OCI-LY7 (cell line): ENCODE measurements around the gene SRRM4. TPM values are rescaled to one million over a fixed set of nuclear protein-coding genes. Genes with fewer than 3 reads are reported as not detected.

Experiments
- BruUV-seq: library from RNA; stranded (reverse); fragments of 400-500 nt; replicated peaks from 2 replicates; lab custom pipeline; 2021; lab: Mats Ljungman, UMichigan
- CTCF ChIA-PET: fragments of 300-600 bp; sonication (Branson Sonifier 250); formaldehyde crosslinking; loops from one replicate; lab custom pipeline; 2022; ENCODE audit warnings: antibody characterized with exemption; ENCODE audit not compliant: unreplicated experiment; lab: Charles Lee
- POLR2A ChIA-PET: fragments of 300-600 bp; sonication (Branson Sonifier 250); formaldehyde crosslinking; loops from one replicate; lab custom pipeline; 2022; ENCODE audit warnings: antibody characterized with exemption; lab: Charles Lee
- DNase-seq: peaks from one replicate; pipeline ENCODE4 v3.0.0-alpha.2; 2015; ENCODE audit warnings: low spot score
- H2AFZ ChIP-seq: fragments of 200-600 bp; sonication (generic), shearing (Covaris generic); 2 replicates; pipeline ENCODE4 v1.6.1; 2014; ENCODE audit warnings: mild to moderate bottlenecking, antibody characterized with exemption, low read length, moderate library complexity
- H3K27ac ChIP-seq: fragments of 200-600 bp; sonication (generic); 2 replicates; pipeline ENCODE4 v1.5.1; 2014; ENCODE audit warnings: mixed run types, low read depth, mild to moderate bottlenecking, moderate library complexity, low read length, inconsistent platforms; ENCODE audit not compliant: poor library complexity, severe bottlenecking
- H3K36me3 ChIP-seq: fragments of 200-600 bp; sonication (generic); 2 replicates; pipeline ENCODE4 v1.6.1; 2014; ENCODE audit warnings: mild to moderate bottlenecking, antibody characterized with exemption, low read length, moderate library complexity, mixed read lengths; ENCODE audit not compliant: insufficient read depth
- H3K4me1 ChIP-seq: fragments of 200-600 bp; sonication (generic); 2 replicates; pipeline ENCODE4 v1.5.1; 2014; ENCODE audit warnings: mild to moderate bottlenecking, low read length; ENCODE audit not compliant: insufficient read depth, poor library complexity, severe bottlenecking
- H3K4me2 ChIP-seq: fragments of 200-600 bp; sonication (generic); 2 replicates; pipeline ENCODE4 v1.6.1; 2014; ENCODE audit warnings: mild to moderate bottlenecking, low read length
- H3K4me3 ChIP-seq: fragments of 200-600 bp; sonication (generic); 2 replicates; pipeline ENCODE4 v1.5.1; 2014; ENCODE audit warnings: mild to moderate bottlenecking, low read depth, low read length; ENCODE audit not compliant: poor library complexity, severe bottlenecking
- H3K79me2 ChIP-seq: fragments of 200-600 bp; sonication (generic); 2 replicates; pipeline ENCODE4 v1.6.1; 2016; ENCODE audit warnings: low read depth, mild to moderate bottlenecking, low read length, moderate library complexity, mixed read lengths; ENCODE audit not compliant: insufficient read depth
- H3K9me2 ChIP-seq: fragments of 200-600 bp; sonication (generic); 2 replicates; pipeline ENCODE4 v1.6.1; 2016; ENCODE audit warnings: mild to moderate bottlenecking, low read length, mixed read lengths; ENCODE audit not compliant: insufficient read depth
- H3K9me3 ChIP-seq: fragments of 200-600 bp; sonication (generic); 2 replicates; pipeline ENCODE4 v1.6.1; 2014; ENCODE audit warnings: mild to moderate bottlenecking, mixed run types, low read length, mixed read lengths
- H4K20me1 ChIP-seq: fragments of 200-600 bp; sonication (generic); 2 replicates; pipeline ENCODE4 v1.6.1; 2014; ENCODE audit warnings: mild to moderate bottlenecking, antibody characterized with exemption, low read length, moderate library complexity, mixed read lengths; ENCODE audit not compliant: insufficient read depth
- EZH2phosphoT487 ChIP-seq: fragments of 200-600 bp; sonication (generic); IDR thresholded peaks from 2 replicates; pipeline ENCODE4 v1.6.1; 2018; ENCODE audit warnings: low read depth, borderline replicate concordance, mild to moderate bottlenecking, mixed run types, antibody characterized with exemption, low read length, moderate library complexity, mixed read lengths
- intact Hi-C: fragments of 100-400 bp; cut with micrococcal nuclease; formaldehyde crosslinking; loops from one replicate; pipeline ENCODE4 v1.10.0; 2022; ENCODE audit not compliant: unreplicated experiment
- total RNA-seq, 2 experiments: library from RNA; depleted of rRNA in 1 of 2; stranded (reverse); fragments of >200 nt in 1 of 2; shearing (Covaris generic) in 1 of 2; gene quantifications; 2 replicates each; pipeline ENCODE4 v1.2.3, GENCODE V29; 2014 to 2022
- TF ChIP-seq, protein P1 (sequence below): fragments of 200-600 bp; sonication (generic); conservative IDR thresholded peaks from 2 replicates; pipeline ENCODE4 v1.5.1; 2014; ENCODE audit warnings: mild to moderate bottlenecking, antibody characterized with exemption, low read length, moderate library complexity, mixed read lengths

SRRM4 gene
- total RNA-seq, 2 experiments from 2014 or later: not detected

DNA sequence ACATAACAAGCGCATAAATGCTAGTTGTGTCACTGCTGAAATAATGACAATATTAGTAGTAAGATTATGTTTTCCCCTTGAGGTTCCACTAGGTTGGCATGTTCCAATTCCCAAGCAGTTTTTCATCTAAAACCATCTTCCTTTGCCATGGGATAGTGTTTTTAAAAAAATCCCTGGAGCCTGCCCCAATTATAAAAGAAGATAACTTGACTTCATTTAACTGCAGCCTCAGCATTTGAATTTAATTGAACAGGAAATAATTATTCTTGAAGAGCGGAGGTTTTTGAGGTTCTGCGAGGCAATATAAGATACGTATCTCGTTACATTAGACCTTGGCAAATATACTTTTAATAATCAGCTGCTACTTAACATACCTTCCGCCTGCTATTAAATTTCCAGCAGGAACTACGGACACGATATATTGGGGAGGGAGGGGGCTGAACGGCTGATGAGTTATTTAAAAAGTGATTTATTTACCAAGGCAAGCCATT lies 132.2 kb downstream of the SRRM4 start:
- ChIA-PET CTCF (no interaction called here), POLR2A (no interaction called here)
- no peak overlapping the region for H3K27ac ChIP-seq
- H3K4me3 ChIP-seq: no peak overlapping the region
- H2AFZ ChIP-seq: no peak overlapping the region
- intact Hi-C loops: no loop called here
- H3K36me3 ChIP-seq: no peaks in the 10 kb centered on the region
- no peaks in the 10 kb centered on the region for H3K9me2 ChIP-seq
- H3K4me1 ChIP-seq: no peaks in the 10 kb centered on the region
- TF ChIP-seq, protein P1, sequence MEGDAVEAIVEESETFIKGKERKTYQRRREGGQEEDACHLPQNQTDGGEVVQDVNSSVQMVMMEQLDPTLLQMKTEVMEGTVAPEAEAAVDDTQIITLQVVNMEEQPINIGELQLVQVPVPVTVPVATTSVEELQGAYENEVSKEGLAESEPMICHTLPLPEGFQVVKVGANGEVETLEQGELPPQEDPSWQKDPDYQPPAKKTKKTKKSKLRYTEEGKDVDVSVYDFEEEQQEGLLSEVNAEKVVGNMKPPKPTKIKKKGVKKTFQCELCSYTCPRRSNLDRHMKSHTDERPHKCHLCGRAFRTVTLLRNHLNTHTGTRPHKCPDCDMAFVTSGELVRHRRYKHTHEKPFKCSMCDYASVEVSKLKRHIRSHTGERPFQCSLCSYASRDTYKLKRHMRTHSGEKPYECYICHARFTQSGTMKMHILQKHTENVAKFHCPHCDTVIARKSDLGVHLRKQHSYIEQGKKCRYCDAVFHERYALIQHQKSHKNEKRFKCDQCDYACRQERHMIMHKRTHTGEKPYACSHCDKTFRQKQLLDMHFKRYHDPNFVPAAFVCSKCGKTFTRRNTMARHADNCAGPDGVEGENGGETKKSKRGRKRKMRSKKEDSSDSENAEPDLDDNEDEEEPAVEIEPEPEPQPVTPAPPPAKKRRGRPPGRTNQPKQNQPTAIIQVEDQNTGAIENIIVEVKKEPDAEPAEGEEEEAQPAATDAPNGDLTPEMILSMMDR: no peak
- TF ChIP-seq EZH2phosphoT487: no peak
- no TSS peak for BruUV-seq
- no peaks in the 10 kb centered on the region for H3K79me2 ChIP-seq
- no peak overlapping the region for H3K4me2 ChIP-seq
- no peaks in the 10 kb centered on the region for H4K20me1 ChIP-seq
- H3K9me3 ChIP-seq: no peaks in the 10 kb centered on the region
- no peak for DNase-seq

DNA sequence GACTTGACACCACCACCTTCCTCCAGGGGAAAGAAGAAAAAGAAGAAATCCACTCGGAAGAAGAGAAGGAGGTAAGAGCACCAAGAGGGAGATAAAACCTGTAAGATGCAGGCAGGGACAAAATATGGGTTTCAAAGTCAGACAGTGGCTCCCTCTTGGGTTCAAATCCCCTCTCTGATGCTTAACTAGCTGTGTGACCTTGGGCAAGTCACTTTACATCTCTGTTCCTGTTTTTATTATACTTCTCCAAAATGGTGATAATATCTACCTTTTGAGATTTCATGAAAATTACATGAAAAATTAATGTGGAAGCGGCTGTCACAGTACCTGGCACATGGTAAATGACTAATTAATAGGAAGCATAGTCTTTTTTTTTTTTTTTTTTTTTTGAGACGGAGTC lies 133.0 kb downstream of the SRRM4 start:
- no peak overlapping the region for H3K4me3 ChIP-seq
- BruUV-seq: no TSS peak

More for the DNA sequence above, 133.0 kb downstream of the SRRM4 start:
- H2AFZ ChIP-seq: no peak overlapping the region
- H3K36me3 ChIP-seq: no peaks in the 10 kb centered on the region
- CTCF ChIA-PET: no interaction called here
- no peak for DNase-seq
- no peaks in the 10 kb centered on the region for H3K79me2 ChIP-seq
- TF ChIP-seq, protein P1: no peak
- no peak for TF ChIP-seq EZH2phosphoT487
- intact Hi-C loops: loop anchor here (2.0 kb wide), 1 partner anchor 299 kb away; no protein-coding TSS in a partner anchor
- no peaks in the 10 kb centered on the region for H3K4me1 ChIP-seq
- H3K4me2 ChIP-seq: no peak overlapping the region
- H3K9me3 ChIP-seq: no peaks in the 10 kb centered on the region
- H3K27ac ChIP-seq: no peak overlapping the region
- no peaks in the 10 kb centered on the region for H3K9me2 ChIP-seq
- POLR2A ChIA-PET: no interaction called here
- no peaks in the 10 kb centered on the region for H4K20me1 ChIP-seq
